GM06990 (cell line): Measurements from ENCODE around the gene INPP5F.

Experiments used
- DNase-seq: peaks from one replicate; pipeline ENCODE4 v3.0.0-alpha.2; 2011; ENCODE audit not compliant: insufficient read length; ENCODE audit errors: extremely low read depth
- H3K27me3 ChIP-seq: replicated peaks from 2 replicates; pipeline ENCODE4 v1.6.0; 2011; ENCODE audit warnings: low read length; ENCODE audit not compliant: control insufficient read depth, insufficient read depth
- H3K36me3 ChIP-seq: 2 replicates; pipeline ENCODE4 v1.5.1; 2011; ENCODE audit warnings: low read length; ENCODE audit not compliant: control insufficient read depth, insufficient read depth
- H3K4me3 ChIP-seq: replicated peaks from 2 replicates; pipeline ENCODE4 v1.5.1; 2011; ENCODE audit warnings: low read depth, mild to moderate bottlenecking, control low read depth, low read length
- TF ChIP-seq, protein P1 (sequence below): IDR thresholded peaks from 2 replicates; pipeline ENCODE4 v1.5.1; 2011; ENCODE audit warnings: low read length, control low read depth, mild to moderate bottlenecking, inconsistent platforms; ENCODE audit not compliant: insufficient read depth, poor library complexity, severe bottlenecking

INPP5F gene

DNA sequence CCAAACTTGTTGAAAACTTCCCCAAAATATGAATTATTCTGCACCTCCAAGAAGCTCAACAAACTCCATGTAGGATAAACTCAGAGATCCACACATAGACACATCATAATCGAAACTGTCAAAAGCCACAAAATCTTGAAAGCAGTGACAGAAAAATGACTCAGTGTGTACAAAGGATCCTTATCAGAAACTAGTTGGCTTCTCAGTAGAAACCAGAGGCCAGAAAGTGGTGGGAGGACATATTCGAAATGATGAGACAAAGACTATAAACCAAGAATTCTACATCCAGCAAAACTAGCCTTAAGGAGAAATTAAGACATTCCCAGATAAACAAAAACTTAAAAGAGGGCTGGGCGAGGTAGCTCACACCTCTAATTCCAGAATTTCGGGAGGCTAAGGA, 108.3 kb downstream of the INPP5F start:
- peak; percentile 20 for DNase-seq
- no peak overlapping the region for H3K4me3 ChIP-seq
- TF ChIP-seq, protein P1, sequence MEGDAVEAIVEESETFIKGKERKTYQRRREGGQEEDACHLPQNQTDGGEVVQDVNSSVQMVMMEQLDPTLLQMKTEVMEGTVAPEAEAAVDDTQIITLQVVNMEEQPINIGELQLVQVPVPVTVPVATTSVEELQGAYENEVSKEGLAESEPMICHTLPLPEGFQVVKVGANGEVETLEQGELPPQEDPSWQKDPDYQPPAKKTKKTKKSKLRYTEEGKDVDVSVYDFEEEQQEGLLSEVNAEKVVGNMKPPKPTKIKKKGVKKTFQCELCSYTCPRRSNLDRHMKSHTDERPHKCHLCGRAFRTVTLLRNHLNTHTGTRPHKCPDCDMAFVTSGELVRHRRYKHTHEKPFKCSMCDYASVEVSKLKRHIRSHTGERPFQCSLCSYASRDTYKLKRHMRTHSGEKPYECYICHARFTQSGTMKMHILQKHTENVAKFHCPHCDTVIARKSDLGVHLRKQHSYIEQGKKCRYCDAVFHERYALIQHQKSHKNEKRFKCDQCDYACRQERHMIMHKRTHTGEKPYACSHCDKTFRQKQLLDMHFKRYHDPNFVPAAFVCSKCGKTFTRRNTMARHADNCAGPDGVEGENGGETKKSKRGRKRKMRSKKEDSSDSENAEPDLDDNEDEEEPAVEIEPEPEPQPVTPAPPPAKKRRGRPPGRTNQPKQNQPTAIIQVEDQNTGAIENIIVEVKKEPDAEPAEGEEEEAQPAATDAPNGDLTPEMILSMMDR = no peak
- H3K27me3 ChIP-seq = no peaks in the 10 kb centered on the region
- H3K36me3 ChIP-seq = peaks cover 14% of the 10 kb centered on the region

DNA sequence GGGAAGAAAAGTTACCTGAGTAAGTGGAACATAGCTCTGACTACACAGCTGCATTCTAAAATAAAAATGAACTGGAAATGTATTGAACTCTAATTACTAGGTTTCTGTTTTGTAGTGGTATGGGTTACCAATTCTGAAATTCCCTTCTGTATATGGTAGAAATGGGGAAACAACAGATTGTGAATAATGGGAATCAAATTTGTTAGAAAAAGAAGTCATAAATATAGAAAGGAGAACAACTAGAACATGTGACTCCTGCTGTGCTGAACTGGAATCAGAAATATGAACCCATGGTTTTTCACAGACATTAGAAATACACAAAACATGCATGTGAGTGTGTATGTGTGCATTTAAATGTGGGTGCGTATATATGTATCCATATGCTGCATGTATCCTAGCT, 119.8 kb downstream of the INPP5F start:
- TF ChIP-seq, protein P1 = no peak
- Histone ChIP-seq H3K27me3 (no peaks in the 10 kb centered on the region), H3K36me3 (peaks cover 16% of the 10 kb centered on the region)

DNA sequence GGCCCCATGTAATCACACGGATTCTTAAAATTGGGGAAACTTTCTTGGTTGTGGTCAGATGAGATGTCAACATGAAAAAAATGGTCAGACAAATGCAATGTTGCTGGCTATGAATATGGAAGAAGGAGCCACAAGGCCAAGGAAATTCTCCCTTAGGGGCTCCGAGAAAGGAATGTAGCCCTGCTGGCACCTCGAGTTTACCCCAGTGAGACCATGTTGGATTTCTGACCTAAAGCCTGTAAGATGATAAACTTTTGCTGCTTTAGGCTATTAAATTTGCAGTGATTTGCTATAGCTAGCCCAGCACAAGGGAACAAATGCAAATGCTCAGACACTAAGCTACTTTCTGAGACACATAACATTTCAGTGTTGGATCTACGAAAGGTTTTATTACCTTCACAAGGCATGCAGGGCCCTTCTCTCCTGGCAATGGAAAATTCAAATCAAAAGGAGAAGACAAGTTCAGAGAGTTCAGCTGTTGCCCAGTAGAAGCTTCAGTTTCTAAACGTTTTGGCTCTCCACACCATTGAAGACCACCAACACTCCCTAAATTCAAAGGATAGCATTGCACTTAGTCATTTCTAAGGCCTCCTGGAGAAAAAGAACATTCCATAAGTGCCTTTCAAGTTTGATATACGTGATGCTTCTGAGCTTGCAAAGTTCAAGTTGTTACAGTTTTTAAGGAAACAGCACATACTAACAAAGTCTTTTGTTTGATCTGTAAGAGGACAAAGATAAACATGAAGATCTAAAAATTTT, 123.4 kb downstream of the INPP5F start:
- DNase-seq = no peak
- H3K27me3 ChIP-seq = no peaks in the 10 kb centered on the region
- TF ChIP-seq, protein P1 = no peak
- H3K4me3 ChIP-seq = no peak overlapping the region
- H3K36me3 ChIP-seq = peaks cover 18% of the 10 kb centered on the region

More for the DNA sequence above, 119.8 kb downstream of the INPP5F start:
- H3K4me3 ChIP-seq = no peak overlapping the region
- no peak for DNase-seq

DNA sequence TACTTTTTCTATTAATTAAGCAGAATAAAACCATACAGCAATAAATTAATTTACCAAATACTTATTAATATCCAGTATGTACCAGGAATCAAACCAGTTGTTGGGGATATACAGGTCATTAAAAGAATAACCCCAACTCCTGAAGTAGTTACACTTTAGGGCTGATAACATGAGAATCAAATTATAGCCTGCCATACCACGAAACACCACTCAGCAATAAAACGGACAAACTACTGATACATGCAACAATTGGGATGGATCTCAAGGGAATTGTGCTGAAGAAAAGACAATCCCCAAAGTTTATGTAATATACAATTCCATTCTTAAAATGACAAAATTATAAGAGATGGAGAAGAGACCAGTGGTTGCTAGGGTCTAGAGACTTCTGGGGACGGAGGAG, 124.1 kb downstream of the INPP5F start:
- DNase-seq = no peak
- no peaks in the 10 kb centered on the region for H3K27me3 ChIP-seq
- TF ChIP-seq, protein P1 = no peak
- peaks cover 16% of the 10 kb centered on the region for H3K36me3 ChIP-seq
- no peak overlapping the region for H3K4me3 ChIP-seq

DNA sequence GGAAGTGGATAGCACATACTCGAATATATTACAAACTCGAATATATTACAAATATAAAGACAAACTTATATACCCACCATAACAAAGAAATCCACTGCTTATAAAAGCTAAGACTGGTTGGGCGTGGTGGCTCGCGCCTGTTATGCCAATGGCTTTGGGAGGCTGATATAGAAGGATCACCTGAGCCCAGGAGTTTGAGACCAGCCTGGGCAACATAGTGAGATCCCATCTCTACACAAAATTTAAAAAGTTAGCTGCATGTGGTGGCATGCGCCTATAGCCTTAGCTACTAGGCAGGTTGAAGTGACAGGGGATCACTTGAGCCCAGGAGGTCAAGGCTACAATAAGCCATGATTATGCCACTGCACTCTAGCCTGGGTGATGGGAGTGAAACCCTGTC, 126.4 kb downstream of the INPP5F start:
- TF ChIP-seq, protein P1 = no peak
- no peak for DNase-seq
- Histone ChIP-seq H3K4me3 (no peak overlapping the region), H3K36me3 (peaks cover 15% of the 10 kb centered on the region), H3K27me3 (no peaks in the 10 kb centered on the region)
